ENCODE results near the gene ATF6.

Gene ATF6

GRCh38 chr1:161951646-161952045 is 185.5 kb downstream of the ATF6 start:
- Histone ChIP-seq H2AK5ac (ENCODE audit: low read depth, low read length) (no peak overlapping the region), H2BK120ac (ENCODE audit: low read depth, low read length) (no peak overlapping the region), H2BK15ac (ENCODE audit: low read length) (no peak overlapping the region), H3K4me1 (ENCODE audit: control insufficient read depth in 2 of 2, insufficient read depth in 1 of 2, low read depth in 1 of 2, low read length in 2 of 2) (peaks cover 1 to 4% of the 10 kb centered on the region in 2 donors), H4K91ac (ENCODE audit: low read depth, low read length, poor library complexity) (no peak overlapping the region), H3K9me3 (replicated peaks in 1 of 2; ENCODE audit: control insufficient read depth in 2 of 2, insufficient read depth in 1 of 2, low read depth in 1 of 2, low read length in 2 of 2) (no peaks in the 10 kb centered on the region), H4K8ac (ENCODE audit: low read depth, low read length) (no peak overlapping the region), H3K36me3 (replicated peaks in 1 of 2; ENCODE audit: control insufficient read depth in 2 of 2, insufficient read depth in 2 of 2, low read length in 2 of 2) (no peaks in the 10 kb centered on the region), H3K27ac (replicated peaks; ENCODE audit: low read length) (no peak overlapping the region), H2BK12ac (ENCODE audit: low read length) (no peak overlapping the region), H3K4ac (ENCODE audit: low read length) (no peak overlapping the region), H2BK5ac (ENCODE audit: low read length) (no peak overlapping the region), H3K18ac (ENCODE audit: low read length) (no peak overlapping the region), H3K79me1 (ENCODE audit: low read depth, low read length) (no peaks in the 10 kb centered on the region), H3K9ac (ENCODE audit: low read depth, low read length, poor library complexity) (no peak overlapping the region), H3K4me3 (ENCODE audit: low read length in 2 of 2) (no peak overlapping the region), H3K27me3 (ENCODE audit: control insufficient read depth in 3 of 3, insufficient read depth in 3 of 3, low read depth in 1 of 3, low read length in 3 of 3) (no peaks in the 10 kb centered on the region), H3K14ac (ENCODE audit: low read length) (no peak overlapping the region), H3K23ac (ENCODE audit: low read depth, low read length, poor library complexity) (no peak overlapping the region), H2AFZ (ENCODE audit: low read length) (no peak overlapping the region), H3K4me2 (ENCODE audit: insufficient read depth, low read length, poor library complexity, severe bottlenecking) (no peak overlapping the region)
- no peak for DNase-seq (ENCODE audit: low spot score)
- WGBS, 2 donors (ENCODE audit: extremely low coverage in 2 of 2, insufficient read length in 2 of 2, insufficient replicate concordance in 1 of 2): no CpG with 5 or more reads among the region's 1 CpG

GRCh38 chr1:161952607-161953172 is 186.6 kb downstream of the ATF6 start:
- Histone ChIP-seq H3K4ac (ENCODE audit: low read length) (no peak overlapping the region), H3K79me1 (ENCODE audit: low read depth, low read length) (no peaks in the 10 kb centered on the region), H3K27ac (replicated peaks; ENCODE audit: low read length) (no peak overlapping the region), H2BK15ac (ENCODE audit: low read length) (no peak overlapping the region), H3K23ac (ENCODE audit: low read depth, low read length, poor library complexity) (no peak overlapping the region), H3K9me3 (replicated peaks in 1 of 2; ENCODE audit: control insufficient read depth in 2 of 2, insufficient read depth in 1 of 2, low read depth in 1 of 2, low read length in 2 of 2) (no peaks in the 10 kb centered on the region), H2BK120ac (ENCODE audit: low read depth, low read length) (no peak overlapping the region), H3K4me3 (ENCODE audit: low read length in 2 of 2) (no peak overlapping the region), H4K91ac (ENCODE audit: low read depth, low read length, poor library complexity) (no peak overlapping the region), H3K4me1 (ENCODE audit: control insufficient read depth in 2 of 2, insufficient read depth in 1 of 2, low read depth in 1 of 2, low read length in 2 of 2) (peaks cover 0 to 2% of the 10 kb centered on the region in 2 donors), H3K9ac (ENCODE audit: low read depth, low read length, poor library complexity) (no peak overlapping the region), H2AK5ac (ENCODE audit: low read depth, low read length) (no peak overlapping the region), H3K27me3 (ENCODE audit: control insufficient read depth in 3 of 3, insufficient read depth in 3 of 3, low read depth in 1 of 3, low read length in 3 of 3) (no peaks in the 10 kb centered on the region), H3K14ac (ENCODE audit: low read length) (no peak overlapping the region), H2BK12ac (ENCODE audit: low read length) (no peak overlapping the region), H4K8ac (ENCODE audit: low read depth, low read length) (no peak overlapping the region), H3K36me3 (replicated peaks in 1 of 2; ENCODE audit: control insufficient read depth in 2 of 2, insufficient read depth in 2 of 2, low read length in 2 of 2) (no peaks in the 10 kb centered on the region), H3K18ac (ENCODE audit: low read length) (no peak overlapping the region), H2AFZ (ENCODE audit: low read length) (no peak overlapping the region), H3K4me2 (ENCODE audit: insufficient read depth, low read length, poor library complexity, severe bottlenecking) (no peak overlapping the region), H2BK5ac (ENCODE audit: low read length) (no peak overlapping the region)
- no peak for DNase-seq (ENCODE audit: low spot score)
- no CpG with 5 or more reads among the region's 3 CpGs for WGBS, 2 donors (ENCODE audit: extremely low coverage in 2 of 2, insufficient read length in 2 of 2, insufficient replicate concordance in 1 of 2)

GRCh38 chr1:161953256-161953920 is 187.3 kb downstream of the ATF6 start:
- H2BK12ac ChIP-seq (ENCODE audit: low read length): no peak overlapping the region
- H3K27ac ChIP-seq (replicated peaks; ENCODE audit: low read length): no peak overlapping the region
- H3K9ac ChIP-seq (ENCODE audit: low read depth, low read length, poor library complexity): no peak overlapping the region
- no peak overlapping the region for H2BK15ac ChIP-seq (ENCODE audit: low read length)
- WGBS, 2 donors (ENCODE audit: extremely low coverage in 2 of 2, insufficient read length in 2 of 2, insufficient replicate concordance in 1 of 2): no CpG with 5 or more reads among the region's 5 CpGs
- no peak overlapping the region for H2AK5ac ChIP-seq (ENCODE audit: low read depth, low read length)
- no peak overlapping the region for H3K4me2 ChIP-seq (ENCODE audit: insufficient read depth, low read length, poor library complexity, severe bottlenecking)
- DNase-seq (ENCODE audit: low spot score): no peak
- no peak overlapping the region for H2AFZ ChIP-seq (ENCODE audit: low read length)
- H4K8ac ChIP-seq (ENCODE audit: low read depth, low read length): no peak overlapping the region
- no peaks in the 10 kb centered on the region for H3K27me3 ChIP-seq (ENCODE audit: control insufficient read depth in 3 of 3, insufficient read depth in 3 of 3, low read depth in 1 of 3, low read length in 3 of 3)
- no peak overlapping the region for H2BK5ac ChIP-seq (ENCODE audit: low read length)
- H3K4me3 ChIP-seq (ENCODE audit: low read length in 2 of 2): no peak overlapping the region
- H3K14ac ChIP-seq (ENCODE audit: low read length): no peak overlapping the region
- H3K4me1 ChIP-seq (ENCODE audit: control insufficient read depth in 2 of 2, insufficient read depth in 1 of 2, low read depth in 1 of 2, low read length in 2 of 2): peaks cover 0 to 2% of the 10 kb centered on the region in 2 donors
- no peaks in the 10 kb centered on the region for H3K79me1 ChIP-seq (ENCODE audit: low read depth, low read length)
- H3K18ac ChIP-seq (ENCODE audit: low read length): no peak overlapping the region
- peaks cover 0 to 1% of the 10 kb centered on the region in 2 donors for H3K36me3 ChIP-seq (replicated peaks in 1 of 2; ENCODE audit: control insufficient read depth in 2 of 2, insufficient read depth in 2 of 2, low read length in 2 of 2)
- H4K91ac ChIP-seq (ENCODE audit: low read depth, low read length, poor library complexity): no peak overlapping the region
- no peaks in the 10 kb centered on the region for H3K9me3 ChIP-seq (replicated peaks in 1 of 2; ENCODE audit: control insufficient read depth in 2 of 2, insufficient read depth in 1 of 2, low read depth in 1 of 2, low read length in 2 of 2)
- no peak overlapping the region for H2BK120ac ChIP-seq (ENCODE audit: low read depth, low read length)
- no peak overlapping the region for H3K23ac ChIP-seq (ENCODE audit: low read depth, low read length, poor library complexity)
- H3K4ac ChIP-seq (ENCODE audit: low read length): no peak overlapping the region

GRCh38 chr1:161954050-161954449 is 187.9 kb downstream of the ATF6 start:
- Histone ChIP-seq H4K8ac (ENCODE audit: low read depth, low read length) (no peak overlapping the region), H3K9me3 (replicated peaks in 1 of 2; ENCODE audit: control insufficient read depth in 2 of 2, insufficient read depth in 1 of 2, low read depth in 1 of 2, low read length in 2 of 2) (no peaks in the 10 kb centered on the region), H2AFZ (ENCODE audit: low read length) (no peak overlapping the region), H2BK15ac (ENCODE audit: low read length) (no peak overlapping the region), H3K4me2 (ENCODE audit: insufficient read depth, low read length, poor library complexity, severe bottlenecking) (no peak overlapping the region), H3K4ac (ENCODE audit: low read length) (no peak overlapping the region), H4K91ac (ENCODE audit: low read depth, low read length, poor library complexity) (no peak overlapping the region), H3K79me1 (ENCODE audit: low read depth, low read length) (no peaks in the 10 kb centered on the region), H3K4me1 (ENCODE audit: control insufficient read depth in 2 of 2, insufficient read depth in 1 of 2, low read depth in 1 of 2, low read length in 2 of 2) (peaks cover 2% of the 10 kb centered on the region in 2 donors), H3K9ac (ENCODE audit: low read depth, low read length, poor library complexity) (no peak overlapping the region), H3K23ac (ENCODE audit: low read depth, low read length, poor library complexity) (no peak overlapping the region), H2BK12ac (ENCODE audit: low read length) (no peak overlapping the region), H3K4me3 (ENCODE audit: low read length in 2 of 2) (no peak overlapping the region), H2BK120ac (ENCODE audit: low read depth, low read length) (no peak overlapping the region), H2AK5ac (ENCODE audit: low read depth, low read length) (no peak overlapping the region), H3K14ac (ENCODE audit: low read length) (no peak overlapping the region), H3K27ac (replicated peaks; ENCODE audit: low read length) (no peak overlapping the region), H3K36me3 (replicated peaks in 1 of 2; ENCODE audit: control insufficient read depth in 2 of 2, insufficient read depth in 2 of 2, low read length in 2 of 2) (peaks cover 0 to 8% of the 10 kb centered on the region in 2 donors), H2BK5ac (ENCODE audit: low read length) (no peak overlapping the region), H3K27me3 (ENCODE audit: control insufficient read depth in 3 of 3, insufficient read depth in 3 of 3, low read depth in 1 of 3, low read length in 3 of 3) (no peaks in the 10 kb centered on the region), H3K18ac (ENCODE audit: low read length) (no peak overlapping the region)
- WGBS, 2 donors (ENCODE audit: extremely low coverage in 2 of 2, insufficient read length in 2 of 2, insufficient replicate concordance in 1 of 2): no CpG with 5 or more reads among the region's 2 CpGs
- no peak for DNase-seq (ENCODE audit: low spot score)

Measured in neuronal stem cell (in vitro differentiated cells).